HL-60/S4 treated with phorbol 12-myristate 13-acetate at 8.2 ng/mL for 4 days and 3 days (cell line): ENCODE results near the gene MAP1A.
"Not testable (repeated sequence)": the region's sequence is repeated elsewhere in the genome, so short reads cannot be mapped to it uniquely, and the experiment has no call there.

Experiments
- in situ Hi-C: fragments of 300-500 bp; cut with MboI; formaldehyde crosslinking; loops from 2 replicates; pipeline ENCODE4 v1.15.0; 2022; ENCODE audit warnings: low sequenced_read_pairs

Gene MAP1A

GRCh38 chr15:43528542-43529007 is 11.2 kb downstream of the MAP1A start:
- in situ Hi-C loops = no loop called here

GRCh38 chr15:43529141-43529540 is 11.7 kb downstream of the MAP1A start:
- in situ Hi-C loops = no loop called here

GRCh38 chr15:43529587-43530345 is 12.4 kb downstream of the MAP1A start:
- in situ Hi-C loops = no loop called here

GRCh38 chr15:43531018-43531670 is 13.7 kb downstream of the MAP1A start:
- in situ Hi-C loops = no loop called here

- in situ Hi-C loops = not testable (repeated sequence)
These were observed 15.4 kb downstream of the MAP1A start for GRCh38 chr15:43532826-43533225.

- in situ Hi-C loops = no loop called here
These were observed 17.5 kb downstream of the MAP1A start for GRCh38 chr15:43534897-43535296.

GRCh38 chr15:43538091-43538490 is 20.7 kb downstream of the MAP1A start:
- in situ Hi-C loops = no loop called here

GRCh38 chr15:43541785-43542184 is 24.4 kb downstream of the MAP1A start:
- in situ Hi-C loops = no loop called here

- in situ Hi-C loops = no loop called here
These were observed 26.9 kb downstream of the MAP1A start for GRCh38 chr15:43544266-43544665.

- in situ Hi-C loops = no loop called here
These were observed 28.0 kb downstream of the MAP1A start for GRCh38 chr15:43545426-43545825.

GRCh38 chr15:43547539-43547938 is 30.1 kb downstream of the MAP1A start:
- in situ Hi-C loops = no loop called here

- in situ Hi-C loops = no loop called here
These were observed 33.3 kb downstream of the MAP1A start for GRCh38 chr15:43550527-43551363.

- in situ Hi-C loops = no loop called here
These were observed 34.8 kb downstream of the MAP1A start for GRCh38 chr15:43552256-43552655.

- in situ Hi-C loops = no loop called here
These were observed 35.6 kb downstream of the MAP1A start for GRCh38 chr15:43552986-43553385.

- in situ Hi-C loops = not testable (repeated sequence)
These were observed 45.3 kb downstream of the MAP1A start for GRCh38 chr15:43562753-43563152.

- in situ Hi-C loops = not testable (repeated sequence)
These were observed 46.4 kb downstream of the MAP1A start for GRCh38 chr15:43563793-43564192.

- in situ Hi-C loops = not testable (repeated sequence)
These were observed 49.2 kb downstream of the MAP1A start for GRCh38 chr15:43566615-43567014.

GRCh38 chr15:43574607-43575006 is 57.2 kb downstream of the MAP1A start:
- in situ Hi-C loops = not testable (repeated sequence)
